Fibroblast of lung (primary cell): Measurements from ENCODE around the gene CD7. TPM values are rescaled to one million over a fixed set of nuclear protein-coding genes. Genes with fewer than 3 reads are reported as not detected.

Source experiments
- DNase-seq, 2 donors: peaks; one replicate each; pipeline versions ENCODE4 v3.0.0 to v3.0.0-alpha.2; 2010; ENCODE audit warnings: low read depth in 2 of 2
- H2AFZ ChIP-seq: 2 replicates; pipeline ENCODE4 v1.5.1; 2012; ENCODE audit warnings: low read length, control low read depth, inconsistent platforms
- H3K27ac ChIP-seq: 2 replicates; pipeline ENCODE4 v1.5.1; 2011; ENCODE audit warnings: low read length, control low read depth; ENCODE audit not compliant: insufficient read depth
- H3K27me3 ChIP-seq: 2 replicates; pipeline ENCODE4 v1.5.1; 2011; ENCODE audit warnings: mild to moderate bottlenecking, low read length; ENCODE audit not compliant: control insufficient read depth, insufficient read depth
- H3K36me3 ChIP-seq: 2 replicates; pipeline ENCODE4 v1.5.1; 2011; ENCODE audit warnings: low read length; ENCODE audit not compliant: control insufficient read depth, insufficient read depth
- H3K4me1 ChIP-seq: 2 replicates; pipeline ENCODE4 v1.5.1; 2011; ENCODE audit warnings: low read length; ENCODE audit not compliant: control insufficient read depth, insufficient read depth; ENCODE audit errors: extremely low read depth
- H3K4me2 ChIP-seq: 2 replicates; pipeline ENCODE4 v1.5.1; 2011; ENCODE audit warnings: low read length, control low read depth; ENCODE audit not compliant: insufficient read depth; ENCODE audit errors: extremely low read depth
- H3K4me3 ChIP-seq, 4 experiments: fragments of 200-600 bp in 1 of 4; sonication (generic) in 1 of 4; replicated peaks in 1 of 4; 2 replicates each; pipeline ENCODE4 v1.5.1; 2011 to 2016; ENCODE audit warnings: low read length in 4 of 4, low read depth in 3 of 4, mild to moderate bottlenecking in 3 of 4, control low read depth in 2 of 4, inconsistent platforms in 1 of 4, mixed read lengths in 1 of 4; ENCODE audit not compliant: insufficient read depth in 1 of 4; ENCODE audit errors: control extremely low read depth in 1 of 4
- H3K79me2 ChIP-seq: 2 replicates; pipeline ENCODE4 v1.5.1; 2012; ENCODE audit warnings: mild to moderate bottlenecking, low read length, inconsistent platforms; ENCODE audit not compliant: control insufficient read depth, insufficient read depth
- H3K9ac ChIP-seq: 2 replicates; pipeline ENCODE4 v1.5.1; 2011; ENCODE audit warnings: mild to moderate bottlenecking, low read length, control low read depth; ENCODE audit not compliant: insufficient read depth
- H3K9me3 ChIP-seq: 2 replicates; pipeline ENCODE4 v1.5.1; 2012; ENCODE audit warnings: low read depth, low read length; ENCODE audit not compliant: control insufficient read depth, insufficient read depth
- H4K20me1 ChIP-seq: 2 replicates; pipeline ENCODE4 v1.5.1; 2011; ENCODE audit warnings: low read length; ENCODE audit not compliant: control insufficient read depth, insufficient read depth; ENCODE audit errors: extremely low read depth
- EZH2 ChIP-seq: IDR thresholded peaks from 2 replicates; pipeline ENCODE4 v1.5.1; 2012; ENCODE audit warnings: low read length, control low read depth, mild to moderate bottlenecking; ENCODE audit errors: missing control alignments
- polyA plus RNA-seq, 2 donors: library from polyadenylated mRNA; depleted of rRNA in 1 of 2; stranded (reverse) in 1 of 2; unstranded in 1 of 2; fragments of >200 nt; gene quantifications; 2 replicates each; pipeline ENCODE4 v1.2.1, GENCODE V29; 2011 to 2012; ENCODE audit warnings: missing spikeins in 1 of 2
- total RNA-seq: library from RNA; depleted of rRNA; stranded (reverse); fragments of >200 nt; gene quantifications from 2 replicates; pipeline ENCODE4 v1.2.1, GENCODE V29; 2014
- TF ChIP-seq, protein P1 (sequence below), 2 donors: IDR thresholded peaks in 1 of 2; conservative IDR thresholded peaks in 1 of 2; 1 replicate in 1 of 2; 2 replicates in 1 of 2; pipeline ENCODE4 v1.5.1; 2011 to 2012; ENCODE audit warnings: low read length in 2 of 2, control low read depth in 1 of 2, inconsistent platforms in 1 of 2, low read depth in 1 of 2, mild to moderate bottlenecking in 1 of 2

The CD7 gene
- total and polyA plus RNA-seq, 2 donors (not counting 1 experiment from before 2014, with no cell fraction given): 0.17 TPM; not detected in 1

DNA sequence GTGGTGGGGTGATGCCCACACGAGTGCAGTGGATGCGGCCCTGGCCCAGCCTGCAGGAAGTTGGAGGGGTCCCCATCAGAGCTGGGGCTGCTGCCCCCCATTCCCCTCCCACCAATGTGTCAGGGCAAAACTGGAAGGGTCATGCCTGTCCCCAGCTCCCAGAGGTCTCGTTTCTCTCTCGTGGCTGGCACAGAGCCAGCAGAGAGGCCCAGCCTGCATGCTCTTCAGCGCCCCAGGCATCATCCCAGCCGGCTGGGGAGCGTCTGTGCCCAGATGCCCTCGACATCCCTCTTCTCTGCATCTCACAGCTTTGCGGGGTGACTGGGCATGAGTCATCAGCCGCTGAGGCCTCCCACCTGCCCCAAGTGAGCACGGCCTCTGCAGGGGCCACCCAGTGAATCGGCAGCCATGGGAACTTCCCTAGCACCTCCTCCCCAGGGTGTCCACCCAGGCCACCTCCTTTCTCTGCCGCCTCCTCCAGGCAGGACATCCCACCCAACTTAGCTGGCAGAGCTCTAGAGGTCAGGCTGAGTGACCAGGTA, 34.1 kb downstream of the CD7 start:
- H3K9me3 ChIP-seq: no peaks in the 10 kb centered on the region
- H3K27me3 ChIP-seq: no peaks in the 10 kb centered on the region
- DNase-seq: peak; percentile 84 to 86
- H3K9ac ChIP-seq: peak overlapping the region; percentile 17
- TF ChIP-seq, protein P1, sequence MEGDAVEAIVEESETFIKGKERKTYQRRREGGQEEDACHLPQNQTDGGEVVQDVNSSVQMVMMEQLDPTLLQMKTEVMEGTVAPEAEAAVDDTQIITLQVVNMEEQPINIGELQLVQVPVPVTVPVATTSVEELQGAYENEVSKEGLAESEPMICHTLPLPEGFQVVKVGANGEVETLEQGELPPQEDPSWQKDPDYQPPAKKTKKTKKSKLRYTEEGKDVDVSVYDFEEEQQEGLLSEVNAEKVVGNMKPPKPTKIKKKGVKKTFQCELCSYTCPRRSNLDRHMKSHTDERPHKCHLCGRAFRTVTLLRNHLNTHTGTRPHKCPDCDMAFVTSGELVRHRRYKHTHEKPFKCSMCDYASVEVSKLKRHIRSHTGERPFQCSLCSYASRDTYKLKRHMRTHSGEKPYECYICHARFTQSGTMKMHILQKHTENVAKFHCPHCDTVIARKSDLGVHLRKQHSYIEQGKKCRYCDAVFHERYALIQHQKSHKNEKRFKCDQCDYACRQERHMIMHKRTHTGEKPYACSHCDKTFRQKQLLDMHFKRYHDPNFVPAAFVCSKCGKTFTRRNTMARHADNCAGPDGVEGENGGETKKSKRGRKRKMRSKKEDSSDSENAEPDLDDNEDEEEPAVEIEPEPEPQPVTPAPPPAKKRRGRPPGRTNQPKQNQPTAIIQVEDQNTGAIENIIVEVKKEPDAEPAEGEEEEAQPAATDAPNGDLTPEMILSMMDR (conservative IDR thresholded peaks at IDR 0.05 in 1 of 2, IDR thresholded peaks at IDR 0.05 in 1 of 2; ENCODE audit: low read depth in 1 of 2, low read length in 2 of 2): no peak
- H3K4me2 ChIP-seq: no peak overlapping the region
- H3K4me3 ChIP-seq: no peak overlapping the region
- no peak overlapping the region for H2AFZ ChIP-seq
- H3K27ac ChIP-seq: no peak overlapping the region
- no peaks in the 10 kb centered on the region for H3K79me2 ChIP-seq
- H3K4me1 ChIP-seq: peaks cover 23% of the 10 kb centered on the region
- no peaks in the 10 kb centered on the region for H4K20me1 ChIP-seq
- no peaks in the 10 kb centered on the region for H3K36me3 ChIP-seq

DNA sequence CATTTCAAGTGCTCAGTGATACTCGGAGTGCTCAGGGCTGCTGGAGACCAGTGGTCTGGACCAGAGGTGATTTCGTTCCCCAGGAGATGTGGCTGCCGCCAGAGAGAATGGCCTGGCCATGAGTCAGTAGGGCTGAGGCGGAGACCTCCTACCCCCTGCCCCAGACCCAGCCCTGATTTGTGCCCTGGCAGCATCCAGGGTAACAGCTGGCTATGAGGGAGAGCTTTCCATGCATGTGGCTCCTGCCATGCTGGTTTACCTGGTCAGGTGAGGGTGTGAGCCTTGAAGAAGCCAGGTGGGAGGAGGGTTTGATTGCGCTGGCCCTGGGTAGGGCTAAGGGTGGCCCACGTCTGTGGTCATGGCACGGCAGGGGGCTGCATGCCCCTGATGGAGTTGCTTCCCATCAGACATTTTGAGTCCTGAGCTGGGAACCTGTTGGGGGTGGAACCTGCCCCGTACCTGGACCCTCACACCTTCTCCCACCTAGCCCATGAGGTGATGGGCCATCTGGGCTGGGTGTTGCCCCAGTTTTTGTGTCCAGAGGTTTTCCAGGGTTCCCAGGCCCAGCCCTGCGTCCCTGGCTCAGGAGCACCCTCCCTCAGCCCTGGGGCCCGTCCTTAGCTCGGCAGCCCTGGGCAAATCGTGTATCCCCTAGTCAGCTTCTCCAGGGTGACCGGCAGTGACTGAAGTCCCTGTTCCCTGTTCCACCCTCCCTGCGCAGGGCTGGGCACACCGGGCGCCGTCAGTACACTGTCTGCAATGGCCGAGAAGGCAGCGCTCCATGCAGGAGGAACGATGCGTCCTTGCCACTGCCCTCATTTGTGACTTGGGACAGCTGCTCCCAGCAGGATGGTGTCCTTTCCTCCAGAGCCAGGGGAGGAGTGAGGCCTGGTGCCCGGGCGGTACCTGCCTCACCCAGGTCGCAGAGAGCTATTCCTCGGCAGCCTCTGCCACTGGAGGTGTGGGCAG, 34.9 kb downstream of the CD7 start:
- peak in 1 of 2 donors; percentile 43 for DNase-seq
- no peaks in the 10 kb centered on the region for H4K20me1 ChIP-seq
- no peak overlapping the region for H2AFZ ChIP-seq
- no peak overlapping the region for H3K27ac ChIP-seq
- no peaks in the 10 kb centered on the region for H3K79me2 ChIP-seq
- TF ChIP-seq, protein P1 (conservative IDR thresholded peaks at IDR 0.05 in 1 of 2, IDR thresholded peaks at IDR 0.05 in 1 of 2; ENCODE audit: low read depth in 1 of 2, low read length in 2 of 2): no peak
- TF ChIP-seq EZH2: no peak
- H3K9ac ChIP-seq: peak overlapping the region; percentile 17
- no peak overlapping the region for H3K4me3 ChIP-seq
- no peak overlapping the region for H3K4me2 ChIP-seq
- no peaks in the 10 kb centered on the region for H3K27me3 ChIP-seq
- H3K36me3 ChIP-seq: no peaks in the 10 kb centered on the region
- H3K9me3 ChIP-seq: no peaks in the 10 kb centered on the region
- peaks cover 16% of the 10 kb centered on the region for H3K4me1 ChIP-seq

DNA sequence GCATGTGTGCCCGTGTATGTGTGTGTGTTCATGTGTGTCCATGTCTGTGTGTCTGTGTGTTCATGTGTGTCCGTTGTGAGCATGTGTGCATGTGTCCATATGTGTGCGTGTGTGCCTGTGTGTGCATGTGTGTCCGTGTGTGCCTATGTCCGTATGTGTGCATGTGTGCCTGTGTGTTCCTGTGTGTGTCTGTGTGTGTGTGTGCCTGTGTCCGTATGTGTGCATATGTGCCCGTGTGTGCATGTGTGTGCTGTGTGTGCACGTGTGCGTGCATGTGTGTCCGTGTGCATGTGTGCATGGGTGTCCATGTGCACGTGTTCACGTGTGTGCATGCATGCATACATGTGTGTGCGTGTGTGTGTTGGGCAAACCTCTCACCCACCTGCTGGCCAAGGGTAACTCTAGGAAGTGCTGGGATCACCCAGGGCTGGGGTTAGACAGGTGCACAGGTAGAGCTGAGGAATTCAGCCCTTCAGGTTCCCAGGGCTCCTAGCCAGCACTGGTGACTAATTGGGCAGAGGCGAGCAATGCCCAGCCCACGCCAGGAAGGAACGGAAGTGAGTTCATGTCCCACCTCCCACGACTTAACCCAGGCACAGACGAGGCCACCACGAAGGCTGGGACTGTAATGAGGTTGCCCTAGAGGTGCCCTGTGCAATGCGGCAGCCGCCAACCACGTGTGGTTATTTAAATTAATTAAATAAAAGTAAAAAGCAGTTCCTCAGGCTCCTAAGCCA, 35.7 kb downstream of the CD7 start:
- Histone ChIP-seq H2AFZ (no peak overlapping the region), H3K4me1 (peaks cover 11% of the 10 kb centered on the region), H3K4me3 (no peak overlapping the region), H3K4me2 (no peak overlapping the region), H3K36me3 (no peaks in the 10 kb centered on the region), H3K79me2 (no peaks in the 10 kb centered on the region), H3K9me3 (no peaks in the 10 kb centered on the region), H4K20me1 (no peaks in the 10 kb centered on the region), H3K27ac (no peak overlapping the region), H3K27me3 (no peaks in the 10 kb centered on the region), H3K9ac (no peak overlapping the region)
- peak in 1 of 2 donors; percentile 47 for DNase-seq
- TF ChIP-seq, protein P1 (conservative IDR thresholded peaks at IDR 0.05 in 1 of 2, IDR thresholded peaks at IDR 0.05 in 1 of 2; ENCODE audit: low read depth in 1 of 2, low read length in 2 of 2): no peak
- TF ChIP-seq EZH2: no peak
